Kidney (tissue), 14 donors: ENCODE data around the gene EXTL2. TPM values are rescaled to one million over a fixed set of nuclear protein-coding genes. Genes with fewer than 3 reads are reported as not detected.

ENCODE experiments used
- DNase-seq, 5 donors: peaks; one replicate each; pipeline ENCODE4 v3.0.0-alpha.2; 2013 to 2020
- FAIRE-seq: peaks from 2 replicates; lab custom pipeline; 2012; peaks lifted over from hg19 to GRCh38; lab: Jason Lieb, UNC
- H3K27ac ChIP-seq, 2 donors: one replicate each; pipeline ENCODE4 v1.7.0; 2013; ENCODE audit warnings: low read depth in 2 of 2, low read length in 2 of 2, inconsistent platforms in 1 of 2
- H3K27me3 ChIP-seq: one replicate; pipeline ENCODE4 v1.7.1; 2013; ENCODE audit warnings: low read length, inconsistent platforms; ENCODE audit not compliant: control insufficient read depth, insufficient read depth
- H3K36me3 ChIP-seq, 3 donors: one replicate each; pipeline versions ENCODE4 v1.7.0 to v1.7.1; 2013; ENCODE audit warnings: low read length in 3 of 3, control low read depth in 1 of 3, inconsistent platforms in 1 of 3; ENCODE audit not compliant: insufficient read depth in 3 of 3, control insufficient read depth in 2 of 3
- H3K4me1 ChIP-seq, 3 donors: one replicate each; pipeline versions ENCODE4 v1.7.0 to v1.7.1; 2013; ENCODE audit warnings: low read length in 3 of 3, inconsistent platforms in 1 of 3, low read depth in 1 of 3; ENCODE audit not compliant: control insufficient read depth in 2 of 3, insufficient read depth in 2 of 3
- H3K4me3 ChIP-seq, 3 donors: one replicate each; pipeline versions ENCODE4 v1.7.0 to v1.8.1; 2013; ENCODE audit warnings: low read length in 3 of 3, control low read depth in 1 of 3, inconsistent platforms in 1 of 3
- H3K9ac ChIP-seq, 3 donors: one replicate each; pipeline versions ENCODE4 v1.7.0 to v1.7.1; 2013; ENCODE audit warnings: low read length in 3 of 3, control low read depth in 1 of 3, inconsistent platforms in 1 of 3
- H3K9me3 ChIP-seq, 3 donors: one replicate each; pipeline versions ENCODE4 v1.7.0 to v1.7.1; 2013; ENCODE audit warnings: low read length in 3 of 3, control low read depth in 1 of 3, inconsistent platforms in 1 of 3; ENCODE audit not compliant: control insufficient read depth in 2 of 3, insufficient read depth in 1 of 3
- CTCF ChIP-seq: IDR thresholded peaks from 3 replicates; pipeline ENCODE4 v1.5.1; 2012; ENCODE audit warnings: mild to moderate bottlenecking, moderate library complexity, borderline replicate concordance; ENCODE audit not compliant: insufficient read depth; ENCODE audit errors: extremely low read depth
- intact Hi-C: fragments of 100-400 bp; cut with DNase I; formaldehyde crosslinking; loops from one replicate; pipeline ENCODE4 v1.11.1; 2022
- polyA plus RNA-seq: library from polyadenylated mRNA; stranded (reverse); fragments of 350-450 nt; fragmentation: Illumina TruSeq; extraction: RNeasy Lipid Tissue Mini Kit (QIAGEN cat#74804); gene quantifications from one replicate; pipeline ENCODE4 v1.2.3, GENCODE V29; 2014; ENCODE audit warnings: low read depth, low replicate concordance; ENCODE audit not compliant: insufficient read depth
- total RNA-seq: library from RNA; stranded (reverse); fragmentation: NEBNext Ultra II Directional; extraction: Animal tissue kit (Norgen Biotek cat#: 25700); gene quantifications from one replicate; pipeline ENCODE4 v1.2.1, GENCODE V29; 2021
- donor health status: control.
- donor health status: control.
- donor health status: control.
- donor health status: control.
- donor health status: control.
- donor health status: DM: yes; HTN: yes; CAD: no.
- donor health status: Normal renal cell carcinoma (clear cell type).

EXTL2 gene
- total and polyA plus RNA-seq, 2 donors from 2014 or later = 10.5 to 11.3 TPM

- H3K27ac ChIP-seq = no peak overlapping the region
- TF ChIP-seq CTCF = no peak
- H3K9ac ChIP-seq = no peak overlapping the region
- no peaks in the 10 kb centered on the region for H3K4me1 ChIP-seq
- no peaks in the 10 kb centered on the region for H3K36me3 ChIP-seq
- no peak for DNase-seq
- no peak for FAIRE-seq
- intact Hi-C loops = no loop called here
- no peaks in the 10 kb centered on the region for H3K27me3 ChIP-seq
- no peak overlapping the region for H3K4me3 ChIP-seq
- no peaks in the 10 kb centered on the region for H3K9me3 ChIP-seq
Measured at GRCh38 chr1:100883963-100884362, 10.7 kb downstream of the EXTL2 start.

- FAIRE-seq (no peak), DNase-seq (no peak)
- intact Hi-C loops = no loop called here
- no peak for TF ChIP-seq CTCF
- Histone ChIP-seq H3K27me3 (no peaks in the 10 kb centered on the region), H3K9ac (no peak overlapping the region), H3K9me3 (no peaks in the 10 kb centered on the region), H3K36me3 (no peaks in the 10 kb centered on the region), H3K4me3 (no peak overlapping the region), H3K4me1 (no peaks in the 10 kb centered on the region), H3K27ac (no peak overlapping the region)
Measured at GRCh38 chr1:100882698-100883097, 11.9 kb downstream of the EXTL2 start.

GRCh38 chr1:100881687-100882086 lies 13.0 kb downstream of the EXTL2 start:
- Histone ChIP-seq H3K4me1 (no peaks in the 10 kb centered on the region), H3K9me3 (no peaks in the 10 kb centered on the region), H3K36me3 (peaks cover 0 to 4% (median 0%) of the 10 kb centered on the region in 3 donors), H3K27me3 (no peaks in the 10 kb centered on the region), H3K9ac (no peak overlapping the region), H3K4me3 (no peak overlapping the region), H3K27ac (no peak overlapping the region)
- no peak for TF ChIP-seq CTCF
- no peak for DNase-seq
- FAIRE-seq = no peak
- intact Hi-C loops = no loop called here

GRCh38 chr1:100879422-100879821 lies 15.2 kb downstream of the EXTL2 start:
- no peak overlapping the region for H3K4me3 ChIP-seq
- peaks cover 0 to 5% (median 2%) of the 10 kb centered on the region in 3 donors for H3K36me3 ChIP-seq
- H3K9ac ChIP-seq = no peak overlapping the region
- intact Hi-C loops = loop anchor here (5.0 kb wide), 1 partner anchor 417 kb away; no protein-coding TSS in a partner anchor
- no peak for TF ChIP-seq CTCF
- DNase-seq (no peak), FAIRE-seq (no peak)
- H3K4me1 ChIP-seq = no peaks in the 10 kb centered on the region
- no peaks in the 10 kb centered on the region for H3K27me3 ChIP-seq
- H3K9me3 ChIP-seq = no peaks in the 10 kb centered on the region
- no peak overlapping the region for H3K27ac ChIP-seq
